Heart left ventricle (tissue), 13 donors: ENCODE data around the gene PPCDC.

Experiments used
- CTCF ChIP-seq, 12 donors: fragments of 200-600 bp; sonication (generic) in 4 of 12; IDR thresholded peaks; one replicate each; pipeline versions ENCODE4 v1.5.0 to v1.8.0; 2018 to 2022; ENCODE audit warnings: antibody characterized with exemption in 12 of 12, mild to moderate bottlenecking in 5 of 12
- POLR2A ChIP-seq, 2 donors: fragments of 450-650 bp; IDR thresholded peaks; one replicate each; pipeline ENCODE4 v1.6.1; 2017; ENCODE audit warnings: antibody characterized with exemption in 2 of 2, mild to moderate bottlenecking in 2 of 2, moderate library complexity in 2 of 2
- donor health status: ischemic (EF 13 %, LVEDD 7.1; RV severe dilation, severe dysfunction).
- donor health status: DM: no; HTN: yes; CAD: no.
- donor health status: DM: no; HTN: no; CAD: no.
- donor health status: ischemic (EF 25% LVEDD 6.9; RV normal size, moderate dysfunction).
- donor health status: ischemic (EF 25% LVEDD 5.7; RV mildly dilated, moderate dysfunction).
- donor health status: ischemic (EF 35%, LVEDD 5.7; RV mildly dilated, moderate dysfunction).
- donor health status: nonischemic (EF 11% LVEDD 7.7; RV severe dilation, severe dysfunction).
- donor health status: DM: yes; HTN: yes; CAD: no.
- donor health status: PGD.
- donor health status: ischemic (EF 29% LVEDD 5.4; RV normal size, mild dysfunction).
- donor health status: nonischemic (EF 23%, LVEDD 6.1; RV moderate dilation, normal function).

GRCh38 chr15:75098404-75098803 lies 75.0 kb downstream of the PPCDC start:
- TF ChIP-seq CTCF (IDR thresholded peaks at IDR 0.05) (no peak), POLR2A (IDR thresholded peaks at IDR 0.05) (no peak)
